PC-9 (cell line): ENCODE data around the gene CLDN7. TPM values are rescaled to one million over a fixed set of nuclear protein-coding genes. Genes with fewer than 3 reads are reported as not detected.

Source experiments
- BruUV-seq: library from RNA; stranded (reverse); fragments of 400-500 nt; replicated peaks from 2 replicates; lab custom pipeline; 2021; lab: Mats Ljungman, UMichigan
- CTCF ChIA-PET: fragments of 300-600 bp; sonication (Branson Sonifier 250); formaldehyde crosslinking; loops from one replicate; lab custom pipeline; 2022; ENCODE audit warnings: antibody characterized with exemption; lab: Charles Lee
- POLR2A ChIA-PET: fragments of 300-600 bp; sonication (Branson Sonifier 250); formaldehyde crosslinking; loops from one replicate; lab custom pipeline; 2022; ENCODE audit warnings: antibody characterized with exemption; ENCODE audit not compliant: unreplicated experiment; lab: Charles Lee
- DNase-seq, 2 experiments: peaks; one replicate each; pipeline versions ENCODE4 v3.0.0 to v3.0.0-alpha.2; 2015 to 2022; ENCODE audit warnings: mixed read lengths in 1 of 2
- H2AFZ ChIP-seq: fragments of 200-600 bp; sonication (generic); 2 replicates; pipeline ENCODE4 v1.8.1; 2017; ENCODE audit warnings: antibody characterized with exemption
- H3F3A ChIP-seq: fragments of 200-600 bp; sonication (generic); 2 replicates; pipeline ENCODE4 v1.8.1; 2017; ENCODE audit warnings: antibody characterized with exemption, mild to moderate bottlenecking, low read depth; ENCODE audit not compliant: insufficient read depth
- H3K27ac ChIP-seq: fragments of 200-600 bp; sonication (generic); 2 replicates; pipeline ENCODE4 v1.6.1; 2016; ENCODE audit warnings: mixed run types
- H3K27me3 ChIP-seq: fragments of 200-600 bp; sonication (generic); 2 replicates; pipeline ENCODE4 v1.6.1; 2016; ENCODE audit warnings: low read depth, mixed run types; ENCODE audit not compliant: insufficient read depth
- H3K36me3 ChIP-seq: fragments of 200-600 bp; sonication (generic); 2 replicates; pipeline ENCODE4 v1.6.1; 2016; ENCODE audit warnings: low read depth, mixed run types
- H3K4me1 ChIP-seq: fragments of 200-600 bp; sonication (generic); replicated peaks from 2 replicates; pipeline ENCODE4 v1.6.1; 2016; ENCODE audit warnings: mixed run types; ENCODE audit not compliant: insufficient read depth
- H3K4me2 ChIP-seq: fragments of 200-600 bp; sonication (generic); 2 replicates; pipeline ENCODE4 v1.6.1; 2017; ENCODE audit warnings: mixed run types
- H3K4me3 ChIP-seq: fragments of 200-600 bp; sonication (generic); 2 replicates; pipeline ENCODE4 v1.6.1; 2016; ENCODE audit warnings: mixed run types
- H3K79me2 ChIP-seq: fragments of 200-600 bp; sonication (generic); 2 replicates; pipeline ENCODE4 v1.6.1; 2017; ENCODE audit warnings: low read depth, mixed run types
- H3K9me2 ChIP-seq: fragments of 200-600 bp; sonication (generic); 2 replicates; pipeline ENCODE4 v1.8.1; 2017; ENCODE audit warnings: mild to moderate bottlenecking; ENCODE audit not compliant: insufficient read depth
- H3K9me3 ChIP-seq: fragments of 200-600 bp; sonication (generic); 2 replicates; pipeline ENCODE4 v1.8.1; 2016; ENCODE audit warnings: low read depth; ENCODE audit not compliant: insufficient read depth
- H4K20me1 ChIP-seq: fragments of 200-600 bp; sonication (generic); 2 replicates; pipeline ENCODE4 v1.8.1; 2017; ENCODE audit not compliant: insufficient read depth
- CTCF ChIP-seq: fragments of 200-600 bp; sonication (generic); conservative IDR thresholded peaks from 2 replicates; pipeline ENCODE4 v1.6.1; 2017; ENCODE audit warnings: mixed run types, antibody characterized with exemption, mild to moderate bottlenecking, moderate library complexity
- EZH2 ChIP-seq: fragments of 200-600 bp; sonication (generic); IDR thresholded peaks from 2 replicates; pipeline ENCODE4 v1.8.0; 2017; ENCODE audit warnings: antibody characterized with exemption, low read depth
- intact Hi-C: fragments of 100-400 bp; cut with micrococcal nuclease; formaldehyde crosslinking; loops from one replicate; pipeline ENCODE4 v1.10.0; 2022; ENCODE audit not compliant: unreplicated experiment
- total RNA-seq: library from RNA; stranded (reverse); gene quantifications from 2 replicates; pipeline ENCODE4 v1.2.3, GENCODE V29; 2021

Gene CLDN7
- total RNA-seq, 1 experiment from 2014 or later, result 390 TPM

GRCh38 chr17:7285679-7286078 lies 23.4 kb upstream of the CLDN7 start:
- H3K27me3 ChIP-seq, result peaks cover 5% of the 10 kb centered on the region; the same call in 1 of the 2 replicates
- no peaks in the 10 kb centered on the region for H3K9me2 ChIP-seq
- H2AFZ ChIP-seq, result no peak overlapping the region
- no peak overlapping the region for H3K4me2 ChIP-seq
- H3K79me2 ChIP-seq, result no peaks in the 10 kb centered on the region
- no peaks in the 10 kb centered on the region for H4K20me1 ChIP-seq
- ChIA-PET POLR2A (no interaction called here), CTCF (no interaction called here)
- H3K27ac ChIP-seq, result no peak overlapping the region
- intact Hi-C loops, result no loop called here
- BruUV-seq, result no TSS peak
- H3K4me3 ChIP-seq, result no peak overlapping the region
- no peaks in the 10 kb centered on the region for H3K4me1 ChIP-seq
- DNase-seq, result no peak
- no peaks in the 10 kb centered on the region for H3K9me3 ChIP-seq
- TF ChIP-seq EZH2, result no peak
- no peak for TF ChIP-seq CTCF
- H3K36me3 ChIP-seq, result no peaks in the 10 kb centered on the region
- peaks cover 4% of the 10 kb centered on the region; the same call in 1 of the 2 replicates for H3F3A ChIP-seq

GRCh38 chr17:7284911-7285310 lies 22.6 kb upstream of the CLDN7 start:
- Histone ChIP-seq H3K9me3 (no peaks in the 10 kb centered on the region), H3K9me2 (no peaks in the 10 kb centered on the region), H3K79me2 (no peaks in the 10 kb centered on the region), H3K4me1 (0 out of 2 replicates have a peak, but pooled peaks cover 4% of the 10 kb centered on the region), H3F3A (peaks cover 9% of the 10 kb centered on the region; the same call in 1 of the 2 replicates), H2AFZ (no peak overlapping the region), H4K20me1 (no peaks in the 10 kb centered on the region), H3K27me3 (no peaks in the 10 kb centered on the region; the same call in 1 of the 2 replicates), H3K36me3 (no peaks in the 10 kb centered on the region), H3K4me3 (no peak overlapping the region), H3K4me2 (no peak overlapping the region), H3K27ac (no peak overlapping the region)
- POLR2A ChIA-PET, result no interaction called here
- intact Hi-C loops, result no loop called here
- CTCF ChIA-PET, result no interaction called here
- no peak for DNase-seq
- no TSS peak for BruUV-seq
- TF ChIP-seq EZH2 (no peak), CTCF (no peak)

DNA sequence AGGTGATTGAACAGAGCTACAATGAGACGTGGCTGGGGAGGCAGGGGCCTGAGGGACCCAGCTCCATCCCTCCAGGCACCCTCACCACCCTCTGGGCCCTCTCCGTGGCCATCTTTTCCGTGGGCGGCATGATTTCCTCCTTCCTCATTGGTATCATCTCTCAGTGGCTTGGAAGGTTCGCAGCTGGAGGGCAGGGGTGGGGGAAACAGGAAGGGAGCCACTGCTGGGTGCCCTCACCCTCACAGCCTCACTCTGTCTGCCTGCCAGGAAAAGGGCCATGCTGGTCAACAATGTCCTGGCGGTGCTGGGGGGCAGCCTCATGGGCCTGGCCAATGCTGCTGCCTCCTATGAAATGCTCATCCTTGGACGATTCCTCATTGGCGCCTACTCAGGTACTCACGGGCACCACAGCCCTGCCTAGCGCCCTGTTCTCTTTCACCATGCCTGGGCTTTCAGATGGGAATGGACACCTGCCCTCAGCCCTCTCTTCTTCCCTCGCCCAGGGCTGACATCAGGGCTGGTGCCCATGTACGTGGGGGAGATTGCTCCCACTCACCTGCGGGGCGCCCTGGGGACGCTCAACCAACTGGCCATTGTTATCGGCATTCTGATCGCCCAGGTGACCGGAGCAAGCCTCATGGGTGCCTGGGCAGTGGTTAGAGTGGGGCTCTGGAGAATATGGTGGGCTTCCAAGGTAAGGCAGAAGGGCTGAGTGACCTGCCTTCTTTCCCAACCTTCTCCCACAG lies 21.4 kb upstream of the CLDN7 start:
- H4K20me1 ChIP-seq, result no peaks in the 10 kb centered on the region
- ChIA-PET POLR2A (no interaction called here), CTCF (interaction anchor here (1.4 kb wide), 1 partner anchor 13 kb away, joined by 3 read pairs; no protein-coding TSS in a partner anchor)
- 0 out of 2 replicates have a peak, but pooled peaks cover 4% of the 10 kb centered on the region for H3K4me1 ChIP-seq
- H3K9me2 ChIP-seq, result no peaks in the 10 kb centered on the region
- H3K36me3 ChIP-seq, result no peaks in the 10 kb centered on the region
- no peak for DNase-seq
- intact Hi-C loops, result no loop called here
- no peak overlapping the region for H3K4me3 ChIP-seq
- H3K4me2 ChIP-seq, result no peak overlapping the region
- peaks cover 12% of the 10 kb centered on the region; the same call in 1 of the 2 replicates for H3F3A ChIP-seq
- no peak for TF ChIP-seq EZH2
- TF ChIP-seq CTCF, result no peak
- no TSS peak for BruUV-seq
- H3K27me3 ChIP-seq, result no peaks in the 10 kb centered on the region
- H3K79me2 ChIP-seq, result no peaks in the 10 kb centered on the region
- no peak overlapping the region for H2AFZ ChIP-seq
- no peak overlapping the region for H3K27ac ChIP-seq
- no peaks in the 10 kb centered on the region for H3K9me3 ChIP-seq
